Stimulated activated CD4-positive, alpha-beta T cell treated with anti-CD3 and anti-CD28 coated beads, TNF-alpha, amount 100 ng/mL, for 4 hours (primary cell): ENCODE data around the gene LSM2.
A peak's percentile ranks its signal among the peaks of the same experiment; 100 is the strongest.
"Not testable (repeated sequence)": the region's sequence is repeated elsewhere in the genome, so short reads cannot be mapped to it uniquely, and the experiment has no call there.

Experiments used
- DNase-seq, 3 experiments: peaks; one replicate each; pipeline ENCODE4 v3.0.0-alpha.2; 2020; ENCODE audit warnings: low read depth in 3 of 3

The LSM2 gene

GRCh38 chr6:31797588-31797987, 9.2 kb downstream of the LSM2 start:
- DNase-seq = no peak

GRCh38 chr6:31796993-31797385, 9.8 kb downstream of the LSM2 start:
- no peak for DNase-seq

- peak; percentile 66 to 80 (median 68) for DNase-seq
Observed at GRCh38 chr6:31795616-31796298, 11.0 kb downstream of the LSM2 start, which contains the start of gene VARS1. Gene VARS1 (minus strand): TSS chr6:31795752. CDS start chr6:31795217, 535 bp downstream.

GRCh38 chr6:31794866-31795615, 11.7 kb downstream of the LSM2 start:
- no peak for DNase-seq

GRCh38 chr6:31794294-31794865, 12.4 kb downstream of the LSM2 start:
- DNase-seq = no peak

- not testable (repeated sequence) for DNase-seq
Observed at GRCh38 chr6:31793927-31794245, 12.9 kb downstream of the LSM2 start.

- no peak for DNase-seq
Observed at GRCh38 chr6:31792761-31793171, 14.0 kb downstream of the LSM2 start.

GRCh38 chr6:31792090-31792374, 14.7 kb downstream of the LSM2 start:
- no peak for DNase-seq

- no peak for DNase-seq
Observed at GRCh38 chr6:31791324-31792089, 15.3 kb downstream of the LSM2 start.

- no peak for DNase-seq
Observed at GRCh38 chr6:31785475-31785874, 21.3 kb downstream of the LSM2 start.

GRCh38 chr6:31784098-31784925, 22.5 kb downstream of the LSM2 start:
- no peak for DNase-seq

- DNase-seq = no peak
Observed at GRCh38 chr6:31782126-31782855, 24.5 kb downstream of the LSM2 start.

- no peak for DNase-seq
Observed at GRCh38 chr6:31781244-31782125, 25.3 kb downstream of the LSM2 start.

GRCh38 chr6:31780507-31781243, 26.1 kb downstream of the LSM2 start:
- DNase-seq = no peak

GRCh38 chr6:31779908-31780307, 26.9 kb downstream of the LSM2 start:
- no peak for DNase-seq

GRCh38 chr6:31778999-31779885, 27.5 kb downstream of the LSM2 start:
- DNase-seq = no peak

- no peak for DNase-seq
Observed at GRCh38 chr6:31778193-31778592, 28.6 kb downstream of the LSM2 start.

- DNase-seq = no peak
Observed at GRCh38 chr6:31777667-31778050, 29.1 kb downstream of the LSM2 start.
